Cerebellar nuclear complex (tissue), 1 donor: ENCODE data around the gene KRT12.

Experiments
- DNase-seq, 2 experiments: peaks; one replicate each; lab custom pipeline; 2025; lab: John Stamatoyannopoulos, UW

Gene KRT12

GRCh38 chr17:40866838-40867237 is at the start of gene KRT12:
Gene KRT12 (minus strand): TSS chr17:40867223. CDS start chr17:40867186, 37 bp downstream.
- no peak for DNase-seq

GRCh38 chr17:40916366-40916765 is 49.3 kb upstream of the KRT12 start:
- no peak for DNase-seq

GRCh38 chr17:40915721-40916256 is 48.8 kb upstream of the KRT12 start:
- no peak for DNase-seq

- no peak for DNase-seq
Measured at GRCh38 chr17:40915199-40915661, 48.2 kb upstream of the KRT12 start.

GRCh38 chr17:40914075-40914855 is 47.2 kb upstream of the KRT12 start:
- no peak for DNase-seq

- no peak for DNase-seq
Measured at GRCh38 chr17:40912486-40913210, 45.6 kb upstream of the KRT12 start.

- no peak for DNase-seq
Measured at GRCh38 chr17:40910441-40910841, 43.4 kb upstream of the KRT12 start.

- DNase-seq: no peak
Measured at GRCh38 chr17:40909755-40910154, 42.7 kb upstream of the KRT12 start.

GRCh38 chr17:40909351-40909750 is 42.3 kb upstream of the KRT12 start:
- DNase-seq: peak; percentile 12 to 65

GRCh38 chr17:40906613-40907012 is 39.6 kb upstream of the KRT12 start:
- DNase-seq: no peak

- DNase-seq: no peak
Measured at GRCh38 chr17:40905370-40905769, 38.3 kb upstream of the KRT12 start.

- no peak for DNase-seq
Measured at GRCh38 chr17:40903129-40903847, 36.3 kb upstream of the KRT12 start.

GRCh38 chr17:40902498-40902897 is 35.5 kb upstream of the KRT12 start:
- DNase-seq: no peak

- no peak for DNase-seq
Measured at GRCh38 chr17:40901981-40902474, 35.0 kb upstream of the KRT12 start.

- no peak for DNase-seq
Measured at GRCh38 chr17:40900809-40901356, 33.9 kb upstream of the KRT12 start.

GRCh38 chr17:40896916-40897455 is 30.0 kb upstream of the KRT12 start:
- no peak for DNase-seq

GRCh38 chr17:40895106-40895730 is 28.2 kb upstream of the KRT12 start:
- no peak for DNase-seq

- DNase-seq: no peak
Measured at GRCh38 chr17:40888196-40888720, 21.2 kb upstream of the KRT12 start.

GRCh38 chr17:40886090-40886489 is 19.1 kb upstream of the KRT12 start:
- no peak for DNase-seq

GRCh38 chr17:40884708-40885512 is 17.9 kb upstream of the KRT12 start, which contains the start of gene KRT20:
Gene KRT20 (minus strand): TSS chr17:40885242. CDS start chr17:40885185, 57 bp downstream.
- no peak for DNase-seq
